GM21737 (cell line): ENCODE data around the gene ANXA7.

Source experiments
- ATAC-seq: cut with Tn5 transposase; IDR thresholded peaks from one replicate; pipeline ENCODE4 v1.9.1; 2021; ENCODE audit warnings: mild to moderate bottlenecking, moderate library complexity; ENCODE audit not compliant: unreplicated experiment

ANXA7 gene

DNA sequence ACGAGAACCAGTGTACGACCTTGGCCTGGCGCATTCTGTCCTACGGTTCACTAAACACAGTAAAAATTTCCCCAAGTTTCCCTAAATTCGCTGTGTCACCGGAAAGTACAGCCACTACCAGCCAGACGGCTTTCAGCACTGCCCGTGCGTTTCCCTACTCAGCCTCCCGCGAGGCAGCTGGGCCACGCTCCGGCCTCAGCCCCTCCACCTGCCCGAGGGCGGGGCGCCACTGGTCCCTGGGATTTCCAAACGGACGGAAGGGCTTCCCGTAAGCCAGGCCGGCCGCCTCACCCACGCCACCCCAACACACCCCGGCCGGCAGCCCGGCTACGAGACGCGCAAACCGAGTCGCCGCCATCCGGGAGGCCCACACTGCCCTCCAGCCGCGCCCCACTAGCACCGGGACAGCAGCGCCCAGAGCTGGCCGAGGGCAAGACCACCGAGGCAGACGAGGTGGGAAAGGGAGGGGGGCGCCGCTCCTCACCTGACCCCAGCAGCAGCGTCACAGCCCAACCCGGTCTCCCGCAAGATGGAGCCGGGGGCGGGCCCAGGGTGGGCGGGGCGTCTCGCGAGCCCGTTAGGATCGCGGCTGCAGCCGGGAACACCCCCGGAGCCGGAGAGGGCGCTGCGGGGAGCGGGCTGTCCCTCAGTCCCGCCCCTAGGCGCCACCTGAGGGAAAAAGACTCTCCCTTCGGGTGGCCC, at the start of gene ANXA7:
Gene ANXA7, minus strand, starts transcription at position 531 of the 702 bp plus-strand sequence. CDS start 13,202 bp downstream, outside the sequence.
- ATAC-seq = peak; percentile 91

DNA sequence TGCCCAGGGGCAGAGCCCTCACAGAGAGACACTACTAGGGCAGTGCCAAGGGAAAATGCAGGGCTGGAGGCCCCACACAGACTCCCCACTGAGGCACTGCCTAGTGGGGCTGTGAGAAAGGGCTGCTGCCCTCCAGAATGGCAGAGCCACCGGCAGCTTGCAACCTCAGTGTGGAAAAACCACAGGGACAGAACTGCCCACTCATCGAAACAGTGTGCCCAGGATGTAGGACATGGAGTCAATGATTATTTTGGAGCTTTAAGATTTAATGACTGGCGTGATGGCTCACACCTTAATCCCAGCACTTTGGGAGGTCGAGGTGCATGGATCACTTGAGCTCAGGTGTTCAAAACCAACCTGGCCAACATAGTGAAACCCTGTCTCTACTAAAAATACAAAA, 47.0 kb upstream of the ANXA7 start:
- no peak for ATAC-seq

DNA sequence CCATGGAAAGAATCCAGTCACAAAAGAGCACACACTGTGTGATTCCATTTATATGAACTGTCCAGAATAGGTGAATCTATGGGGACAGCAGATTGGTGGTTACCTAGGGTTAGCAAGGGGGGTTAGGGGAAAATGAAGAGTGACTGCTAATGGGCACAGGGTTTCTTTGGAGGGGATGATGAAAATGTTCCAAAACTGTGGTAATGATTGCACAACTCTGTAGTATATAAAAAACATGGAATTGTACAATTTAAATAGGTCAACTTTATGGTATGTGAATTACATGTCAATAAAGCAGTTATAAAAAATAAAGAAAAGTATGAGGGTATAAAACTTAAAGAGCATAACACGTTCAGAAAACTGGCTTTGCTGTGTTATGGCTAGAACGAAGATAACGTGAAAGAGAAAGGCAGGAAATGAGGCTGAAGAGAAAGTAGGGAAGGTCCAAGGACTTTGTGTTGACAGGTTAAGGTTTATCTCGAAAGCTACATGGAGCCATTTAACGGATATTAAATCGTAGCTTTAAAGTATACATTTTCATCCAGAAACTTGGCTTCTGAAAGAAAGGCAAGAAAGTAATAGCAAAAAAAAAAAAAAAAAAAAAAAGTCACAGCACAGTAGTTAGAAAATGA, 45.9 kb upstream of the ANXA7 start:
- ATAC-seq = no peak

DNA sequence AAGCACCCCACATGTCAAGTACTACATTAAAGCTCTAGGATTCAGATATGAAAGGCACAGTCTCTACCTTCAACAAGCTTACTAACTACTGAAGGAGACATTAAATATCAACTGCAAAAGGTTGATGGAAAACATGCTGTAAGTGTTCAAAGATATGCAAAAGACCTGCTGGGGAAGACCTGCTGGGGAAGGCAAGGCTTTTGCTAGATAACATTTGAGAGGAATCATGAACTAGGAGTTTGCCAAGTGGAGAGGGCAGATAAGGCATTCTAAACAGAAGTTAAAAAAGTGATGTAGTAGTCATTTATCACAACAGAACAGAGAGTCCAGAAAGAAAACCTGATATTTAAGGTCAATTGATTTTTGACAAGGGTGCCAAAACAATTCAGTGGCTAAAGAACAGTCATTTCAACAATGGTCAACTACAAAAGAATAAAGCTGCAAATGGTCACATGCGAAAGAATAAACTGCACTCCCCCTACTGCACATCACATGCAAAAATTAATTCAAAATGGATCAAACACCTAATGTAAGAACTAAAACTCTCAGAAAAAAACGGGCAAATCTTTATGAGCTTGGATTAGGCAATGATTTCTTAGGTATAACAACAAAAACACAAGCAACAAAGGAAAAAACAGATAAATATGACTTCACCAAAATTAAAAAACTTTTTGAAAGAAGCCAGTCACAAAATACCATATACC, 42.5 kb upstream of the ANXA7 start:
- ATAC-seq = no peak

DNA sequence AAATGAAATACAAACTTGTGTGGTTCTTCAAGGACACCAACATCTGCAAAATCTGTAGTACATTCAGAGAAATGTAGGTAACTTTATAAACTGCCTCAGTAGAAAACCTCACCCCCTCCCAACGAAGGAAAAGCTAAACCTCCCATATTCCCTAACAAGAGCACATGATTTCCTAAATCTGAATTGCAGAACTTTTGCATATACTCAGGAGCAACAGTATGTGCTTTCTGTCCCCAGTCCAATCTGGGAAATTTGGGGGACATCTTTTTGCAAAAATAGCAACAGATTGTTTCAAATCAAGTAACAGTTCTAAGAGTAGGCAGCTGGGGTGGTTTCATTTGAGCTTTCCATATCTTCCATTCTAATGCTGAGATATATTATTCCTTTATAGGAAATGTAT, 35.3 kb upstream of the ANXA7 start:
- no peak for ATAC-seq

DNA sequence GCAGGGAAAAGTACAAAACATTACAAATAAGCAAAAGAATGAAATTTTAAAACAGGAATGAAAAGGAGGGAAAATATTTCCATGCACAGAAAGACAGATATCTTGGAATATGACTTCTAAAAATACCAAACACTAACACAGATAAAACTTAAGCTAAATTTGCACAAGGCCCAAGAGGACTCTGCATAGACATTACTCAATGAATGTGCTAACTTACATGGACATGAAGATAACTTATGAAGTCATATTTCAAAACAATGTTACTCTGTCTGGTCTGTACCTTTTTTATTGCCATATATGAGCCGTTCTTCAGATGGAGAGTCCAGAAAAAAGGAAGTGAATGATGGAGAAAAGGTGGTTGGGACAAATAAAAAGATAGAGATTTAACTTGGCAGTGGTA, 34.5 kb upstream of the ANXA7 start:
- ATAC-seq = no peak

DNA sequence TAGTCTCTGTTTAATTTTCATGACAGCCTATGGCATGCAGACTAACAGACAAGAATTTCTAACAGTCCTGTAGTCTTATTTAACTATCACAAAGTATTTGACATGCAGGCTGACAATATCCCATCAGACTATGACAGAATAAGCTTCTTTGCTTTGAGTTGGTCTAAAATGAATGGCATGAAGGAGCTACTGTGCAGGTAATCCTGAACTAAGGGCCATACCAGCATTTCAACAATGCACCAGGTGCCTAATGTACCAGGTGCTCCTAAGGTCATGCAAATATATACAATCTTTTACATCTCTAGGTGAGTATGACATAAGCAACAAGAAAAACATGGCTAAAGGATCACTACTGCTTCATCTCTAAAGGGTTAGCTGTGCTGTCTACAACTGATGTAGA, 33.1 kb upstream of the ANXA7 start:
- ATAC-seq = no peak

DNA sequence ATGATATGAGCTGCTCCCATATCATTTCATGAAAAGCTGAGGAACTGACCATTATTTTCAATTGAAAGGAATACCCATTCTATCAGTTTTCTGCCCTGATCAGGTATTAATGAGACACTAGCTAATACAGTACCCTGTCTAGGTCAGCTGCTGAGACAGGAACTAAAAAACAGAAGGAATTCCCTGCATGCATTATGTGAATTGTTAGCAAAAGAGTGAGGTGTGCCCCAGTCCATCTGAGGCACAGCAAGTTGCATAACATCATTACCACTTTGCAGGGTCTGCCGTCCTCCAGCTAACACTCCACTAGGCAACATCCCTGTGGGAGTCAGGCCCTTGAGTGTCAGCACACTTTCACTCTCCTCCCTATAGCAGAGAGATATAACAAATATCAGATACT, 30.6 kb upstream of the ANXA7 start:
- no peak for ATAC-seq

DNA sequence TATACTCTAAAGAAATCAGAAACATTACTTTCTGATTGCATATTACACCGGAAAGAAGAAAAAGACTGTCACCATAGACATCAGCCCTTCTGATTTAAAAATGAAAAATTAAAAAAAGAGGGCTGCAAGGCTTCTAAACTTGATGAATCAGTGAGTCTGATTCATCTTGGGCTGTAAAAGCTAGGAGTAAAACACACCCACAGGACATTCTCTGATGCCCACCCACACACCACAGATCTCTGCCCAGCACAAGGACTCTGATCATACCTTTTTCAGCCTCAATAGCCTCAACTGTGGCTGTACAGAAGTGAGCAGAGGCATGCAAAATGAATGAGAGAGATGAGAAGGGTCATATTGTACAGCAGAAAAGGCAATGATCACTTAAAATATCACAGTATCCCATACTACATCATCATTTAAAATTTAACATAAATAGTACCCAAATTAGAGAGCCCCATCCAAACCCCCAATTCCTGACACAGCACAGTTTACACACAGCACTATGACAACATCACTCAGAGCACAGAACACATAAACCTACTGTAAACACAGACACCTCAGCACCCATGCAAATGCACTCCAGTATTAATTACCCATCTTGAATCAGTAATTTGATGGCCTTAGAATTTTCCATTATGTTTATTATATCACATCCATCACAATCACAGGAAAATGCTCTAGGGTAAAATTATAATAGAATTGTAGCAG, 25.9 kb upstream of the ANXA7 start:
- no peak for ATAC-seq

DNA sequence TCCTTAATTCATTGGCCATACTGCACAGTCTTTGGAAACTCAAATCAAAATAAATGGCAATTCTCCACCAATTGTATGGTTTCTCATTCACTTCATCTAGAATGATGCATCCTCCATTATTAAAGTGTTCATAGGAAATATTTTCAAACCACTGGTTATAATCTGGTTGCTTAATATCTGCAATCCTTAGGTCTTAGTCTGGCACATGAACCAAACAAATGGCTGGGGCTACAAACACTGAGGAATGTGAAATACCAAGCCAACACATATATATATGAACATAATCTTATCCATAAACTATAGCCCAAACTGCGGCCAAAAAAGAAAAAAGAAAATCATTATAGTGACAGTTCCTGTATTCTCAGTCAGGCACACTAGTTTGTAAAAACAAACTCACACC, 25.2 kb upstream of the ANXA7 start:
- ATAC-seq = no peak

DNA sequence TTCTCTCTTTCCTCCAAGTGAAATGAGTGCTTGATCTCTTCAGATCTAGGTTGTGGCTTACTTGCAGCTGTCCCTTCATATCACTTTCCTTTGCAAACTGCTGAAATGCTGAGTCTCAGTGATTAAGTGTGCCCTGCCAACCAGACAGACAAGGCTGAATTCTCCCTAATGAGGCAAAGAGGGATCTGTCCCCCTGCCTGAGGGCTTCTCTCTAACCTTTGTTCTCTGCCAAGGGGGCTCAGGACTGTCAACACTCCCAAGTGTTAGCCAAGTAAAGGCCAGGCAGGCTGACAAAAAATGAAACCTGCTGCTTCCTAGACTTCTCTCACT, 19.6 kb upstream of the ANXA7 start, which contains the start of gene MSS51:
Gene MSS51, minus strand, starts transcription at position 24 of the 330 bp plus-strand sequence. CDS start 5,277 bp downstream, outside the sequence.
- ATAC-seq = no peak

DNA sequence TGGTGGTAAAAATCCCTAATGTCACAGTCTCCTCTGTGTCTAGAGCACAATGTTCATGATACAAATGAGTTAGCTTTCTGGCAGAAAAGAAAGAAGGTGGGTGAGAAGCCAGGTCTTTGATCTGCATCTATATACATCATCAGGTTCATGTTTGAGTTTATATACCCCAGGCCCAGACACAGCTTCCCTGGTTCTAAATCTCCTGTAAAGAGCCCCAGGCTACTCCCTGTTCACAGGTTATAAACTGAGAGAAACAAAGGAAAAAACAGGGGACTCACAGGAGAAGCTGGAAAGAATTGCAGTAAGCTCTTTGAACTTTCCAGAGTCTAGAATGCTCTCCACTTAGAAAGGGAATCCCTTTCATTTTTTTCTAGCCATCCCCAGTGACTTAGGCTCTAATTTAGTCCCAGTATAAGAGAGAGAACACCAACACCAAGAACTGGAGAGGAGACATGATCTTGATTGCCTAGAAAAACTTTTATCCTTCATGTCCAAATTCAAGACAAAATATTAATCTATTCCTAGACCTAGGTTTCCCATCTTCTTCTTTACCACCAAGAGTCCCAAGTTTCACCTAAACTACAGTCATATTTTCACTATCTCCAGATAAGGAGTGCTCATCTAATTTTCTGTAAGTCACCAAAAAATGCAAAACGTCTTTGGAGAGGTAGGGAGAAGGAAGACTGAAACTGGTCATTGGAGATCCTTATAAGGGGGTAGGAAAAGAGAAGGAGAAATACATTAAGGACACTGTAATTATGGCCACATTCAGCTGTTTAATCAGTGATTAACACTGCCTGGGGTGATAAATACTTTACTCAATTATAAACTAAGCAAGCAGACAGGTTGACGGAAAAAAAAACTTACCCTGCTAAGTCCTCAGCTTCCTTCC, 19.0 kb upstream of the ANXA7 start:
- no peak for ATAC-seq

DNA sequence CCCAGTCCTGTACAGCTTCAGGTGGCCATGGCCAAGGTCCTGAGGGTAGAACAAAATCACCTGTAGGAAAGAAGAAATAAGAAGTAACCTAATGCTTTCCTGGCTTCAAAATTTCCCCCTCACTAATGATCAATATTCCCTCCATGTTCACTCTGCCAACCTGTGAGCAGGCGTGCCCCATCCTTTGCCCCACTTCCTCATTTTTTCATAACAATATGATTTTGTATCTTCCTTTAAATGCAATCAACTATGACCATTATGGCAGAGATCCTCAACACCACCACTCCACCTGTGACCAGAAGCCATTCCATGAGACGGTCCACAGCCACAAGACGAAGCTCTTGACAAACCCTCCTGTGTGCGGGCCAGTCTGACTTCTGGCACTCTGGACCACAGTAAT, 12.5 kb upstream of the ANXA7 start:
- ATAC-seq = no peak

DNA sequence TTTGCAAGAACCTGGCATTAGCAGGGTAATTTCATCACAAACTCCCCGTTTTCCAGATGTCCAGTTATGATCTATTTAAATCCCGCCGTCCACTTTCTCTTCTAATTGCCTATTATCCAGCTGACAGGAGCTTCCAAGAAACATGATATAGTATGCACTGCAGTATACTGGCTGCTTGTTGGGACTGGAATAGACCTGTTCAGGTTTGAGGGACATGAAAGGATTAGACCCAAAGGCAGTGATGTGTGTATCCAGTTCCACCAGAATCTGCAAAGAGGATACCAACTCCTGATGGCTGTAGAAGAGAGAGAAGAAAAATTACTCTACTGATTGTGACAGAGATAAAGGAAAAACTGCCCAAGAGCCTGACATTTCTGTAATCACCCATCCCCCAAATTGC, 10.6 kb upstream of the ANXA7 start:
- ATAC-seq = no peak

DNA sequence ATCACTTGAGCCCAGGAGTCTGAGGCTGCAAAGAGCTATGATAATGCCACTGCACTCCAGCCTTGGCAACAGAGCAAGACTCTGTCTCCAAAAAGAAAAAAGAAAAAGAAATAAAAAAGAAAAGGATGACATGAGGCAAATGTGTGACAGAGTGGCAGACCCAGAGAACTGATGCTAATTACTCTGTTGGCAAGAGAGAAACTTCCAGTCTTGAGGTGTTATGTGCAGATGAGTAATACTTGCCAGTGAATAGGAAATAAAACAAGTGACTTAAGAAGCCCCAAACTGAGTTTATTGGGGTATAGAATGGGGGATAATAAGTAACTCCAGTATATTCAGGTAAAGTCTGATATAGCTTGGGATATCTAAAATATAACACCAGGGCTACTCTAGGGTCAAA, 9.5 kb upstream of the ANXA7 start:
- no peak for ATAC-seq

DNA sequence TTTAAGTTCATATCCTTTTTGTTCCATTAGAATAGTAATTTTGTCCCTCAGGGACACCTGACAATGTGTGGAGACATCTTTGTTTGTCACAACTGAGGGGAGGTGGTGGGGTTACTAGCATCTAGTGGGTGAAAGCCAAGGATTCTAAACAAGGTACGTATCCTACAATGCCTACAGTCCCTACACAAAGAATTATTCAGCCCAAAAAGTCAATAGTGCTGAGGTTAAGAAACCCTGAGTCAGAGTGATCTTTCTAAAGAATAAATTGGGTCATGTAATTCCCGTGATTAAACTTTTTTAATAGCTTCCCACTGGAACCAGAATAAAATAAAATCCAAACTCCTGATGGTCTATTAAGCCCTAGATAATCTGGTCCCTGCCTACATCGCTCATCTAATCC, 2.7 kb upstream of the ANXA7 start:
- no peak for ATAC-seq

DNA sequence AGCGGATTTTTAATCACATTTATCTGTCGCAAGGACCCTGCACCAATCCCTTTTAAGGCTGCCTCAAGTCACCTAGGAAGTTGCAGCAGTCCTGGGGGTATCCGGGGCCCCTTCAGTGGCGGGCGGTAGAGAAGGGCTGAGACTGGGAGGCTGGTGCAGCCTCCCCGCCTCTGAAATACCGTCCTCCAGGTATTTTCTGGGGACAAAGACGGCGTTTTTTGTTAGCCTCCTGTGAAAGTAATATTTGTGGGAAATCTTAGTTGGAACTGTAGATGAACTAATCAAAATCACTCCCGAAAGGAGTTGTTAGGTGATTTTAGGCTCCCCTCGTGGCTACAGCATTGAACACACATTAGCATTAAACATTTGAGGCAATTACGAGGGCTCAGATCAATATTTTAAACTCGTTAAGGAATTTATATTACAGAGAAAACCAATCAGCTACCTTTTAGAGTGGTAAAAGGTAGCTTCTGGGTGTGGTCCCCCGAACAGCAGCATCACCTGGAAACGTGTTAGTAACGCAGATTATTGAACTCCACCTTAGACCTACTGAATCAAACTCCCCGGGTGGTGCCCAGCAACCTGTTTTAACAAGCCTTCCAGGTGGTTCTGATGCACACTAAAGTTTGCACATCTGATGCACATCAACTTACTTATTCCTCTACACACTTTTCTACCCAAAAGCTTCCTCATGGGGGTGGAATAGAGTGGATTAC, 530 bp upstream of the ANXA7 start:
- peak; percentile 34 for ATAC-seq

DNA sequence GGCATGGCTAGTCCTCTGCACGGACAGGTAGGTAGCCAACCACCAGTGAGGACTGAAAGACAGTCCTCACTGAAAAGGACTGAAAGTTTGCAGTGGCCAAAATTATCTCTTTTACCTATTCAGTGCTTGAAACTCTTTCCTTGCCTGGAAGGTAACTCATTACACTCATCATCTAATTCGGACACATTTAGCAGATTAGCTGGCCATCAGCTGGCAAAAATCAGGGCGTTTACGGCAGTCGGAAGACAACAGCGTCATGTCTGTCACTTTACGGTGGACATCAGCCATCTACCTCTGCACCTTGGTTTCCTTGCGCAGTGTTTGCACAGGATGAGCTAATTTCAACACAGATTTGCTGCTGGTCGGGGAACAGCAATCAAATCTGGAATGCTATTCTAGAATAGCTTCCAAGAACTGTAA, 740 bp downstream of the ANXA7 start:
- peak; percentile 33 for ATAC-seq

DNA sequence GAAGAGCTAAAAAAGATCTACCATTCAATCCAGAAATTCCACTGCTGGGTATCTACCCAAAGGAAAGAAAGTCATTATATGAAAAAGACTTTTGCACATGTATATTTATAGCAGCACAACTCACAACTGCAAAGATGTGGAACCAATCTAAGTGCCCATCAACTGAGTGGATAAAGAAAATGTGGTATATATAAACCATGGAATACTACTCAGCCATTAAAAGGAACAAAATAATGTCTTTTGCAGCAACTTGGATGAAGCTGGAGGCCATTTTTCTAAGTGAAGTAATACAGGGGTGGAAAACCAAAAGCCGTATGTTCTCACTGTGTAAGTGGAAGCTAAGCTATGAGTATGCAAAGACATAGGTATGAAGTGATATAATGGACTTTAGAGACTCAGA, 3.0 kb downstream of the ANXA7 start:
- no peak for ATAC-seq

DNA sequence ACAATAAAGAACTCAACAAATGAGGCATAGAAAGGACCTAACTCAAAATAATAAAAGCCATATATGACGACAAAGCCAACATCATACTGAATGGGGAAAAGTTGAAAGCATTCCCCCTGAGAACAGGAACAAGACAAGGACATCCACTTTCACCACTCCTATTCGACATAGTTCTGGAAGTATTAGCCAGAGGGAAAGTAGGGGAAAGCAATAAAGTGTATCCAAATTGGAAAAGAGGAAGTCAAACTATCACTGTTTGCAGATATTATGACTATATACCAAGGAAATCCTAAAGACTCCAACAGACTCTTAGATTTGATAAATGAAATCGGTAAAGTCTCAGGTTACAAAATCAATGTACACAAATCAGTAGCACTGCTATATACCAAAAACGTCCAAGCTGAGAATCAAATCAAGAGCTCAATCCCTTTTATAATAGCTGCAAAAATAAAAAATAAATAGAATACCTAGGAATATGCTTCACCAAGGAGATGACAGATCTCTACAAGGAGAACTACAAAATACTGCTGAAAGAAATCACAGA, 4.8 kb downstream of the ANXA7 start:
- ATAC-seq = no peak
